Measurements from ENCODE around the gene ILKAP.
A peak's percentile ranks its signal among the peaks of the same experiment; 100 is the strongest.

Gene ILKAP

DNA sequence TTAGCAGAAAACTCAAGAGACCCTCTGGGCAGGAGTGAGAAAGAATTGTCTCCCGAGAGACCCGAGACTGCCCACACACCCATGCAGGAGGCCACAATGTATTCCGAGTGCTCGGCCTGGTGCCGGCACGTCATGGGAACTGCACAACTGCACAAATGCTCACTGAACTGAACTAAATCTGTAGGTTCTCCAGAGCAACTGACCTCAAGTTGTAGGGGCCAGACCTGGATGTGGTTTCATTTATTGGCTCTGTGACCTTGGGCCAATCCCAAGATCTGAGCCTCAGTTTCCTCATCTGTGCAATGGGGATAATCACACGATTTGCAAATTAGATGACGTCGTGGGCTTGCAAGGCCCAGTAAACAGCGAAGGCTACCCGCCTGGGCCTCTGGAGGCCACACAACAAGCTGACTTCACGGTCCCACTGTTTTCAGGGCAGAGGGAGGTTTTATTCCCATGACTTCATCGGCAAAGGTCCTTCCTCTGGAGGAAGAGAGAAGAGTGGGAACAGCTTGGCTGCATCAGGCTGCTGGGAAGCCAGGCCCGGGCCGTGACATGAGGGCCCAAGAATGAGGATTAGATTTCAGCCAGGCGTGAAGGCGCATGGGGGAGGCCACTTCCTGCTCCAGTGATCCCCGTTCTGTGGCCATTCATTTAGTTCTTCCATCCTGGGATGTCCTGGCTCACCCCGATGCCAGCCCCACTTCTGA lies 48.3 kb downstream of the ILKAP start:
- no peak for TF ChIP-seq CTCF (IDR thresholded peaks at IDR 0.05; ENCODE audit: low read depth, low read length, missing control alignments)
- Histone ChIP-seq H3K4me3 (ENCODE audit: low read depth, low read length) (no peak overlapping the region), H3K36me3 (replicated peaks) (no peaks in the 10 kb centered on the region), H3K27me3 (replicated peaks) (no peaks in the 10 kb centered on the region), H3K27ac (peak overlapping the region; percentile 29)
- in situ Hi-C loops (cut with HindIII; ENCODE audit: low pct_ligation_motif_present, low sequenced_read_pairs): no loop called here
- peak; percentile 66 for DNase-seq

- no peak overlapping the region for H3K27ac ChIP-seq
- H3K36me3 ChIP-seq (replicated peaks): no peaks in the 10 kb centered on the region
- H3K27me3 ChIP-seq (replicated peaks): no peaks in the 10 kb centered on the region
- no peak for TF ChIP-seq CTCF (IDR thresholded peaks at IDR 0.05; ENCODE audit: low read depth, low read length, missing control alignments)
- in situ Hi-C loops (cut with HindIII; ENCODE audit: low pct_ligation_motif_present, low sequenced_read_pairs): no loop called here
- H3K4me3 ChIP-seq (ENCODE audit: low read depth, low read length): no peak overlapping the region
- no peak for DNase-seq
Observed at GRCh38 chr2:238154570-238154969, 48.9 kb downstream of the ILKAP start.

DNA sequence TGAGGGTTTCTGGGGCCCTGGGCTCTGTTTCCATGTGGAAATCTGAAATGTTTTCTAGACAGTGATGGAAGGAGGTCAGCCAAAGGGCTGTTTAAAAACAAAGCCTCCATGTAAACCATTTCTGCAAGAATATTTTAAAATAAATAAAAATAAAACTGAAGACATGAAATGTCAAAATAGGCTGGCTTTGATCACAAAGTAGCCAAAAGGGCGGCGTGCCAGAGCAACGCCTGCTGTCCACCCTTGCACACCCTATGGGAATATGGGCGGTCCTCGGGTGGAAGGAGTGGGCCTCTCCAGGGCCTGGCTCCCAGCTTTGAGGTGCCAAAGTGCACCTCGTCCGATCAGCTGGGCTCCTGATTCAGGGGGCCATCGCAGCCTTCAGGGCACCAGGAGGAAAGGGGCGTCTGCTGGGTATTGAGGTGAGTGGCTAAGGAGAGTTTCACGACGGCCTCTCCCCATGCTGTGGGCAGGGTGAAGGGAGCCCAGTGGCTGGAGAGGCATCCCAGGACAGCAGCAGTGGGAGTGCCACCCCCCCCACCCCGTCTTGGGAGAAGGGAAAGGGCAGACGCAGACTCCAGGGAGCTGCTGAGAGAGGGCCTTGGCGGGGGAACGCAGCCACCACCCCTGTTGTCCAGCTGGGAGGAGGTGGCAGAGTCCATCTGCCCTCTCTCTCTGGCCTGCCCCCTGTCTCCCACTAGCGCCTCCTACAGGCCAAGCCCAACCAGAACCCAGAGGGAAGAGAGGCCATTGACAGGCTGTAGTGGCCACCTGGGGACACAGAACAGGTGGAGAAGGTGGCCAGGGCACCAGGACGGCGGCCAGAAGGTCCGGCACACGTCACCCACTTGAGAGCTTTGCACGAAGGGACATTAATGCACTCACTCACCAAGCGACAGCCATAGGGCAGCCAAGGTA lies 50.5 kb downstream of the ILKAP start:
- in situ Hi-C loops (cut with HindIII; ENCODE audit: low pct_ligation_motif_present, low sequenced_read_pairs): no loop called here
- no peak overlapping the region for H3K27ac ChIP-seq
- peak; percentile 43 for TF ChIP-seq CTCF (IDR thresholded peaks at IDR 0.05; ENCODE audit: low read depth, low read length, missing control alignments)
- no peak for DNase-seq
- H3K27me3 ChIP-seq (replicated peaks): no peaks in the 10 kb centered on the region
- H3K4me3 ChIP-seq (ENCODE audit: low read depth, low read length): no peak overlapping the region
- H3K36me3 ChIP-seq (replicated peaks): no peaks in the 10 kb centered on the region

DNA sequence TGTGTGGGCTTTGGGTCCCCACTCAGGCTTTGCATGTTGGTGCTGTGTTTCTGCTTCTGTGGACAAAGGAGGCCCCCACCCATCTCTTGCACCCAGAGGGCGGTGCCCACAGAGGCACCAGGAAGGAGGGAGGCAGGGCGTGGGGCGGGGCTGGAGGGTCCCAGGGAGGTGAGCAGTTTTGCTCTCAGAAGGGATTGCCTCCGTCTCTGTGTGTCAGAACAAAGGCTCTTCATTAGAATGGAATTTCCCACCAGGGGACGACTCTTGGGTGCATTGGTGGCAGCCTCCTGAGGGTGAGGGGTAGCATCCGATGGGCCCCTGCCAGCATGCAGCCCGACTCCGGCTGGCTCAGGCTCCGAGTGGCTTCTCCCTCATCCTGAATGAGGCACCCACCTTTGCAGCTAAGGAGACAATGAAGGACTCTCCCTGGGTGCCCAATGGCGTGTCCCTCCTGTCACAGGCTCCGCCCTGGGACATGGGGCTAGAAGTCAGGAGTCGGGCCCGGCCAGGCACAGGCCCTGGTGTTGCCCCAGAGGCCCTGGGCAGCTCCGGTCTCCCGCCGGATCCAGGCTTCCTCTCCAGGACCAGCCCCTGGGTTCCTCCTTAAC lies 51.8 kb downstream of the ILKAP start:
- no peak for TF ChIP-seq CTCF (IDR thresholded peaks at IDR 0.05; ENCODE audit: low read depth, low read length, missing control alignments)
- in situ Hi-C loops (cut with HindIII; ENCODE audit: low pct_ligation_motif_present, low sequenced_read_pairs): no loop called here
- H3K27ac ChIP-seq: no peak overlapping the region

GRCh38 chr2:238151205-238151604 lies 52.3 kb downstream of the ILKAP start:
- Histone ChIP-seq H3K36me3 (replicated peaks) (no peaks in the 10 kb centered on the region), H3K4me3 (ENCODE audit: low read depth, low read length) (no peak overlapping the region), H3K27ac (no peak overlapping the region), H3K27me3 (replicated peaks) (no peaks in the 10 kb centered on the region)
- in situ Hi-C loops (cut with HindIII; ENCODE audit: low pct_ligation_motif_present, low sequenced_read_pairs): no loop called here
- no peak for DNase-seq
- TF ChIP-seq CTCF (IDR thresholded peaks at IDR 0.05; ENCODE audit: low read depth, low read length, missing control alignments): no peak

More for the DNA sequence above, 51.8 kb downstream of the ILKAP start:
- no peak for DNase-seq
- Histone ChIP-seq H3K36me3 (replicated peaks) (no peaks in the 10 kb centered on the region), H3K4me3 (ENCODE audit: low read depth, low read length) (no peak overlapping the region), H3K27me3 (replicated peaks) (no peaks in the 10 kb centered on the region)

Measured in brain microvascular endothelial cell (primary cell).